K562 (cell line): ENCODE data around the gene TLN1. TPM values are rescaled to one million over a fixed set of nuclear protein-coding genes. Genes with fewer than 3 reads are reported as not detected.

ENCODE experiments used
- GMEB1 ChIP-seq: fragments of 250-450 bp; sonication (Bioruptor Pico); IDR thresholded peaks from 2 replicates; pipeline ENCODE4 v1.4.0; 2020; ENCODE audit warnings: mild to moderate bottlenecking
- MAFF ChIP-seq: IDR thresholded peaks from 2 replicates; pipeline ENCODE4 v1.6.1; 2012; ENCODE audit warnings: low read length, improper control_type of control experiment
- MAX ChIP-seq: sonication (generic); formaldehyde crosslinking; IDR thresholded peaks from 2 replicates; pipeline ENCODE4 v1.9.0; 2022; ENCODE audit warnings: mild to moderate bottlenecking, missing genetic modification reagents
- NEUROD1 ChIP-seq: fragments of 150-350 bp; IDR thresholded peaks from 2 replicates; pipeline ENCODE4 v1.6.1; 2014; ENCODE audit warnings: borderline replicate concordance, low read length, low read depth; ENCODE audit not compliant: partially characterized antibody
- REST ChIP-seq, 2 experiments: fragments of 450-650 bp; formaldehyde crosslinking in 1 of 2; IDR thresholded peaks; 2 replicates each; pipeline versions ENCODE4 v1.4.0 to v1.6.1; 2014 to 2020; ENCODE audit warnings: mild to moderate bottlenecking in 2 of 2, borderline replicate concordance in 1 of 2, low read depth in 1 of 2
- SIN3B ChIP-seq: fragments of 450-650 bp; IDR thresholded peaks from 2 replicates; pipeline ENCODE4 v1.6.1; 2017; ENCODE audit warnings: low read depth, mild to moderate bottlenecking, moderate library complexity
- SMARCA4 ChIP-seq: fragments of 450-650 bp; IDR thresholded peaks from 2 replicates; pipeline ENCODE4 v1.6.1; 2016
- TARDBP ChIP-seq: fragments of 450-650 bp; IDR thresholded peaks from 2 replicates; pipeline ENCODE4 v1.6.1; 2016
- USF2 ChIP-seq: sonication (generic); formaldehyde crosslinking; IDR thresholded peaks from 2 replicates; pipeline ENCODE4 v1.5.0; 2020; ENCODE audit warnings: missing genetic modification reagents
- ZNF395 ChIP-seq: fragments of 200-800 bp; sonication (Bioruptor generic); IDR thresholded peaks from 2 replicates; pipeline ENCODE4 v1.6.1; 2017; ENCODE audit warnings: missing genetic modification characterization, missing compliant biosample characterization
- ZNF655 ChIP-seq: fragments of 250-450 bp; sonication (Bioruptor Pico); IDR thresholded peaks from 2 replicates; pipeline ENCODE4 v1.5.0; 2021
- polyA plus RNA-seq, 8 experiments: library from polyadenylated mRNA; depleted of rRNA in 4 of 8; stranded (reverse) in 5 of 8; unstranded in 3 of 8; fragments of >200 nt; fragmentation: Nextera tagmentation in 2 of 8; fragmentation: Illumina TruSeq in 1 of 8; extraction: Ambion mirVana in 2 of 8; extraction: Trizol in 1 of 8; gene quantifications; 2 replicates each; pipeline versions ENCODE4 v1.2.1 to v1.2.3, GENCODE V29; 2011 to 2014; ENCODE audit warnings: inconsistent platforms in 1 of 8, missing spikeins in 1 of 8
- total RNA-seq, 7 experiments: library from RNA; depleted of rRNA in 6 of 7; stranded (reverse); fragments of >200 nt in 6 of 7; fragmentation: Illumina TruSeq in 2 of 7; extraction: Trizol in 2 of 7; gene quantifications; 2 replicates each; pipeline versions ENCODE4 v1.2.1 to v1.2.3, GENCODE V29; 2011 to 2021; ENCODE audit warnings: low replicate concordance in 1 of 7

Gene TLN1
- total and polyA plus RNA-seq, 9 of the 15 experiments (the other 6 are each of a cell fraction or from before 2014, with no cell fraction given), result 3.6 to 240 (median 54.8) TPM

- TF ChIP-seq REST (IDR thresholded peaks at IDR 0.05; ENCODE audit: borderline replicate concordance) (peak; percentile 27; the same call in 1 of the 2 replicates), REST (CRISPR knock-in tag; IDR thresholded peaks at IDR 0.05; ENCODE audit: low read depth) (no peak), MAX (no peak), MAFF (peak; percentile 54; the same call in 1 of the 2 replicates), ZNF655 (no peak), SMARCA4 (peak; percentile 95), USF2 (no peak), SIN3B (no peak), ZNF395 (CRISPR knock-in tag) (peak; percentile 77), TARDBP (no peak), GMEB1 (CRISPR knock-in tag) (no peak), NEUROD1 (peak; percentile 50)
These were observed 3.7 kb downstream of the TLN1 start (continued) for GRCh38 chr9:35728041-35728971.
